Psoas muscle (tissue), 8 donors: ENCODE measurements around the gene SSBP2. TPM values are rescaled to one million over a fixed set of nuclear protein-coding genes. Genes with fewer than 3 reads are reported as not detected.
A peak's percentile ranks its signal among the peaks of the same experiment; 100 is the strongest.

ENCODE experiments used
- ATAC-seq, 4 donors: fragments of 200-7000 bp; cut with Tn5 transposase; one replicate each; pipeline ENCODE4 v1.9.1; 2020; ENCODE audit warnings: moderate library complexity in 3 of 4, mild to moderate bottlenecking in 2 of 4
- DNase-seq, 2 donors: peaks; one replicate each; pipeline ENCODE4 v3.0.0-alpha.2; 2020
- H3K27ac ChIP-seq: fragments of 200-600 bp; one replicate; pipeline ENCODE4 v1.8.0; 2022
- H3K27me3 ChIP-seq, 3 donors: fragments of 200-600 bp in 1 of 3; one replicate each; pipeline versions ENCODE4 v1.6.1 to v1.8.0; 2013 to 2022; ENCODE audit warnings: low read length in 2 of 3, mild to moderate bottlenecking in 2 of 3, moderate library complexity in 1 of 3; ENCODE audit not compliant: insufficient read depth in 3 of 3
- H3K36me3 ChIP-seq, 2 donors: fragments of 200-600 bp in 1 of 2; one replicate each; pipeline versions ENCODE4 v1.6.1 to v1.8.0; 2013 to 2022; ENCODE audit warnings: low read depth in 1 of 2, mild to moderate bottlenecking in 1 of 2, moderate library complexity in 1 of 2; ENCODE audit not compliant: insufficient read depth in 1 of 2
- H3K4me1 ChIP-seq: fragments of 200-600 bp; one replicate; pipeline ENCODE4 v1.8.0; 2022
- H3K4me3 ChIP-seq: fragments of 200-600 bp; one replicate; pipeline ENCODE4 v1.8.0; 2022; ENCODE audit warnings: mild to moderate bottlenecking
- H3K9me3 ChIP-seq: fragments of 200-600 bp; one replicate; pipeline ENCODE4 v1.8.0; 2022
- CTCF ChIP-seq: fragments of 200-600 bp; IDR thresholded peaks from one replicate; pipeline ENCODE4 v1.8.0; 2022; ENCODE audit warnings: antibody characterized with exemption
- WGBS, 3 donors: extraction: QIAGEN DNeasy Blood & Tissue Kit; methylation state at CpG; one replicate each; pipeline versions ENCODE4 v1.1.6 to v1.1.7; 2013; 5-methylcytosine and 5-hydroxymethylcytosine counted together
- intact Hi-C, 2 donors: fragments of 100-400 bp; cut with DNase I; formaldehyde crosslinking; loops; one replicate each; pipeline versions ENCODE4 v1.11.0 to v1.14.2; 2022
- polyA plus RNA-seq, 3 donors: library from polyadenylated mRNA; stranded (reverse); fragments of 200-250 nt; gene quantifications; one replicate each; pipeline ENCODE4 v1.2.3, GENCODE V29; 2013
- total RNA-seq, 4 donors: library from RNA; stranded (reverse); fragmentation: NEBNext Ultra II Directional in 2 of 4; extraction: Animal tissue kit (Norgen Biotek cat#: 25700) in 2 of 4; gene quantifications; one replicate each; pipeline versions ENCODE4 v1.2.1 to v1.2.4, GENCODE V29; 2021 to 2023
- donor health status: healthy with polysubstance abuse.
- donor health status: DM: no; HTN: no; CAD: no; lungs with moderate emphysema.
- donor health status: Bipolar disorder and iron deficiency.
- donor health status: healthy.
- donor health status: DM: yes; HTN: yes; CAD: no.
- donor health status: DM: no; HTN: no; CAD: no.
- donor health status: DM: no; HTN: no; CAD: no.
- donor health status: DM: yes; HTN: yes; CAD: no.

The SSBP2 gene
- total and polyA plus RNA-seq, 7 donors: 18.2 to 42.6 (median 25.3) TPM

DNA sequence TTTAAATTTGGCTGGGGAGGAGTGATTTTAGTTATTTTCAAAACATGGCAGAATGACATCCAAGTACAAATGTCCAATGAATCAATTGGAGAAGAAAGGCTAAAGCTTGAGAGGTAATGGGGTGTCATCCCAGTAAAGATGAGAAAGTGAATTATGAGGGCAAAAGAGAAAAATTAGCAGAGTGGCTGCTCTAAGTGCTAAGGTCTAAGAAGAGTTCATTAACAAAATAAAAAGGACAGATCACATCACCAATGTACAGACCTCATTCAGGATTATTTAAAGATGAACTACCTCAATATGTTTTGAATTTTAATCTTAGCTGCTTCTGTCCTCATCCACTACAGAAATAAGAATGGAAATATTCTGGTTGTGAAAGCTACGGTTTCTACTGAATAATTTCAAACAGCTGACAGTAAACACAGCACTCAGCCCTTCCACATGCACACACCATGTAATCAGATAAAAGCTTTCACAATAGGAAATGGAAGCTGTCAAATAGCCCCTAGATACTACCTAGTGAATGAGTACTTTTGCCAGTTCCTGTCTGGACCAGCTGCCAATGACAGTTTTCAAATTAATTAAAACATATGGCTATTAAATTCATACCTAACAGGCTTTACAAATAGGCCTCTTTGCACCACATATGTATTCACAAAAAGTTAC lies 171.5 kb downstream of the SSBP2 start:
- WGBS, 3 donors: 32 to 55% (median 33%) methylated on average over 1 of the region's 1 CpG
- DNase-seq (no peak), ATAC-seq (peak in 1 of 4 donors; percentile 40)
- Histone ChIP-seq H3K9me3 (no peaks in the 10 kb centered on the region), H3K27me3 (no peaks in the 10 kb centered on the region), H3K4me3 (no peak overlapping the region), H3K27ac (no peak overlapping the region), H3K4me1 (no peaks in the 10 kb centered on the region), H3K36me3 (no peaks in the 10 kb centered on the region)
- TF ChIP-seq CTCF: no peak
- intact Hi-C loops: no loop called here

- Histone ChIP-seq H3K27me3 (no peaks in the 10 kb centered on the region), H3K4me1 (no peaks in the 10 kb centered on the region), H3K36me3 (no peaks in the 10 kb centered on the region), H3K27ac (no peak overlapping the region), H3K9me3 (no peaks in the 10 kb centered on the region), H3K4me3 (no peak overlapping the region)
- no peak for TF ChIP-seq CTCF
- ATAC-seq (no peak), DNase-seq (no peak)
- WGBS, 3 donors: 93 to 94% (median 93%) methylated on average over 3 of the region's 3 CpGs
- intact Hi-C loops: no loop called here
Observed at GRCh38 chr5:81577091-81577490, 173.8 kb downstream of the SSBP2 start.

DNA sequence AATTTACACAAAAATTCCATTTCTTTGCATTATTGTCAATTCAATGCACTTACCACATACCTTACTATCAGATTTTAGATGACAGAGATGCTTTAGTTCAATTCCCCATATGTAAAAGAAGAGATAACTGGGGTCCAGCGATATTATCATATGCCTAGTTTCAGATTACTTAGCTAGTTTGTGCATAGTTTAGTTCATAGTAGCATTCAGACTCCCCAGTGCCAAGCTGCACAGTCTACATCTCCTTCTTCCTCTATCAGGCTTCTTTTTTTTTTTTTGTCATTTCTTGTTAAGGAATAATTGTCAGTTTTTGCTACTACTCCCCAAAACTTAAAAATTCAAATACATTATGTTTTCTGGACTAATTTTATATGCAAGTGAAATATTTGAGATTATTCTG lies 175.0 kb downstream of the SSBP2 start:
- intact Hi-C loops: no loop called here

DNA sequence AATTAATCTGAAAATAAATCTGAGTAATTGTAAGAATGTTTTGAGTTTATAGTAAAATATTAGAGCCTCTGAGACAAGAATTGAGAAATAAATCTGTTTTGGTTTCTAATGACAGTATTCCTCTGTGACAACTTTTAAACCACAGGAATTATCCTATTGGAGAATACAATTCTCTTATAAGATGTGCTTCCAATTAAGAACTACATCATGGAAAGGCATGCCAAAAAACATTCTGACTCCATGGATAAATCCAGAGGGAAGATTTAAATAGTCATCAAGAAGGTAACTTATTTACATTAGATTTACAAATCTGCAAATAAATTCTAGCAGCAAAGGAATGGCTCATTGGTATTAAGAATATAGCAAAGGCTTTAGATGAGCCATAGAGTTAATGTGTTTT lies 178.7 kb downstream of the SSBP2 start:
- H3K36me3 ChIP-seq: no peaks in the 10 kb centered on the region
- no peak overlapping the region for H3K4me3 ChIP-seq
- no peaks in the 10 kb centered on the region for H3K4me1 ChIP-seq
- ATAC-seq (no peak), DNase-seq (no peak)
- H3K27me3 ChIP-seq: no peaks in the 10 kb centered on the region
- no peak for TF ChIP-seq CTCF
- no peak overlapping the region for H3K27ac ChIP-seq
- intact Hi-C loops: no loop called here
- no peaks in the 10 kb centered on the region for H3K9me3 ChIP-seq

More for the DNA sequence above, 175.0 kb downstream of the SSBP2 start:
- H3K27me3 ChIP-seq: no peaks in the 10 kb centered on the region
- DNase-seq: no peak
- H3K36me3 ChIP-seq: no peaks in the 10 kb centered on the region
- ATAC-seq: no peak
- H3K4me3 ChIP-seq: no peak overlapping the region
- 94 to 96% (median 95%) methylated on average over 1 of the region's 1 CpG for WGBS, 3 donors
- H3K9me3 ChIP-seq: no peaks in the 10 kb centered on the region
- TF ChIP-seq CTCF: no peak
- no peak overlapping the region for H3K27ac ChIP-seq
- H3K4me1 ChIP-seq: no peaks in the 10 kb centered on the region

GRCh38 chr5:81558188-81558587 lies 192.7 kb downstream of the SSBP2 start:
- H3K9me3 ChIP-seq: no peaks in the 10 kb centered on the region
- no peak overlapping the region for H3K4me3 ChIP-seq
- H3K27ac ChIP-seq: no peak overlapping the region
- no peaks in the 10 kb centered on the region for H3K27me3 ChIP-seq
- DNase-seq (no peak), ATAC-seq (no peak)
- peaks cover 15% of the 10 kb centered on the region for H3K4me1 ChIP-seq
- intact Hi-C loops: no loop called here
- TF ChIP-seq CTCF: no peak
- no peaks in the 10 kb centered on the region for H3K36me3 ChIP-seq
- WGBS, 3 donors: 9 to 22% (median 13%) methylated on average over 1 of the region's 1 CpG
